ENCODE results near the gene PLA1A. TPM values are rescaled to one million over a fixed set of nuclear protein-coding genes. Genes with fewer than 3 reads are reported as not detected.

PLA1A gene
- total and polyA plus RNA-seq, 2 donors: 1.1 to 3.0 TPM

DNA sequence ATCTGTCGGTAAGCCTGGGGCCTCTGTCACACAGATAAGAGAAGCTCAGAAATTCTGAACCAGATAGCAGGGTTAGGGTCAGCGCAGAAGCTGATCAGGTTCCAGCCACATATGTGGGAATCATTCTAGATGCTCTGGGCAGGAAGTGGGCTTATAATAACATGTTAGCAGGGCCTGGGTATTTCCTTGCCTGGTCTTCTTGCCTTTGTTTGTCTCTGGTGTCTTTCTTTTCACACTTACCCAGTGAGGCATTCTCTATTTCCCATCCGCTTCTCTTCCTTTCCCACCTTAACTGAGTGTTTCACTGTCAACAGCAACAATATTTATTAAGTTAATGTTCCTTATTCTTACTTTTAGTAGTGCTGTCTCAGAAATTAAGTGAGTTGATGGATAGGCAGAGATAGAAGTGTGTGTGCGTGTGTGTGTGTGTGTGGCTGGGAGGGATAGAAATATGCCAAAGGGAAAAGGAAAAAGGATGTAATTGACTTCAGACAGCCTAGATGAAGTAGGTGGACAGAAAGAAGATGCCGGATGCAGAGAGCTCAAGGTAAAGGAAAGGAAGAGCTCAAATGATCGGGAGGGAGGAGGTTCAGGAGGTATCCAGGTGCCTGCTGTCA is 2.0 kb downstream of the PLA1A start:
- DNase-seq (ENCODE audit: low read depth in 6 of 9, low spot score in 9 of 9): no peak
- Histone ChIP-seq H3K27ac (ENCODE audit: low read depth in 1 of 2, low read length in 1 of 2) (no peak overlapping the region), H3K9me3 (ENCODE audit: control insufficient read depth in 2 of 2, insufficient read depth in 1 of 2, low read length in 1 of 2) (no peaks in the 10 kb centered on the region), H3K27me3 (ENCODE audit: control insufficient read depth in 2 of 2, insufficient read depth in 1 of 2, low read length in 1 of 2) (no peaks in the 10 kb centered on the region), H3K4me1 (ENCODE audit: control insufficient read depth in 2 of 2, insufficient read depth in 2 of 2, low read length in 2 of 2) (no peaks in the 10 kb centered on the region), H3K4me3 (ENCODE audit: low read length in 2 of 2) (no peak overlapping the region), H3K36me3 (ENCODE audit: control insufficient read depth in 2 of 2, insufficient read depth in 2 of 2, low read length in 1 of 2) (no peaks in the 10 kb centered on the region)
- WGBS: 98% methylated on average over 6 of the region's 6 CpGs

DNA sequence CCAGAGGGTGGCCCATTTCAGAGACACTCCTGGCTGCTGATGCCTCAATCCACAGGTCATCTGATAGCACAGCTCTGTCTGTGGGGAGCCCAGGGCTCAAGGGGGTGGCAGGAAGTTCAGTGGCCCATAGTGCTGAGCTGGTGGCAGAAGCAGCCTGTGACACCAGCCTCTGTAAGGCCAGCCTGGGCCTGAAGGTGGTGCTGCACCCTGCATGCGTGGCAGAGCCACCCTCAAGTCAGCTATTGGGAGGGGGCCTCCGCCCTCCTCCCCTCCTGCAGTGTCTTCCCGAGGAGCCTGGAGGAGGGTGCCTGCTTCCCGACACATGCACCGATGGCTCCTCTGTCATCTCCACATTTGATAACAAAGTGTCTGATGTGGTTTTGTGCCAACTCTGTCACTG is 3.0 kb downstream of the PLA1A start:
- DNase-seq (ENCODE audit: low read depth in 6 of 9, low spot score in 9 of 9): peak in 1 of 9 donors; percentile 11
- Histone ChIP-seq H3K4me1 (ENCODE audit: control insufficient read depth in 2 of 2, insufficient read depth in 2 of 2, low read length in 2 of 2) (no peaks in the 10 kb centered on the region), H3K36me3 (ENCODE audit: control insufficient read depth in 2 of 2, insufficient read depth in 2 of 2, low read length in 1 of 2) (no peaks in the 10 kb centered on the region), H3K27me3 (ENCODE audit: control insufficient read depth in 2 of 2, insufficient read depth in 1 of 2, low read length in 1 of 2) (no peaks in the 10 kb centered on the region), H3K9me3 (ENCODE audit: control insufficient read depth in 2 of 2, insufficient read depth in 1 of 2, low read length in 1 of 2) (no peaks in the 10 kb centered on the region), H3K27ac (ENCODE audit: low read depth in 1 of 2, low read length in 1 of 2) (no peak overlapping the region), H3K4me3 (ENCODE audit: low read length in 2 of 2) (no peak overlapping the region)
- 55% methylated on average over 5 of the region's 5 CpGs for WGBS

DNA sequence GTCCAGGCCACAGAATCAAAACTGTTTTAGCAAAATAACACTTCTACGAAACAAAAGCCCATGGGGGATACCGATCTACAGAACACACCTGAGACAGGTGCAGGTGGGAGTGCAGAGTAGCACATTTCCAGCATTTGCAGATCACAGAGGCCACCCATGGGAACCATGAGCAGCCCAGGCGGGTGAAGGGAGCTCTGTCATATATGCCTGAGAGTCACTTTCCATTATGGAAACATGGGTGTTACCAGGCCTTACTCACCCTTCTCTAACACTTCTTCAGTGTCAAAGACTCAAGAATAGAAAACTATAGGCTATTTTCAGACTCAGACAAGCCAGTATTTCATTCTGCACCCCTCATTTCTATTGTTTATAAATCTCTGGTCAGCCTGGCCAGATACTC is 3.5 kb downstream of the PLA1A start:
- H3K4me1 ChIP-seq (ENCODE audit: control insufficient read depth in 2 of 2, insufficient read depth in 2 of 2, low read length in 2 of 2): no peaks in the 10 kb centered on the region
- WGBS: 89% methylated on average over 3 of the region's 3 CpGs
- H3K27ac ChIP-seq (ENCODE audit: low read depth in 1 of 2, low read length in 1 of 2): no peak overlapping the region

DNA sequence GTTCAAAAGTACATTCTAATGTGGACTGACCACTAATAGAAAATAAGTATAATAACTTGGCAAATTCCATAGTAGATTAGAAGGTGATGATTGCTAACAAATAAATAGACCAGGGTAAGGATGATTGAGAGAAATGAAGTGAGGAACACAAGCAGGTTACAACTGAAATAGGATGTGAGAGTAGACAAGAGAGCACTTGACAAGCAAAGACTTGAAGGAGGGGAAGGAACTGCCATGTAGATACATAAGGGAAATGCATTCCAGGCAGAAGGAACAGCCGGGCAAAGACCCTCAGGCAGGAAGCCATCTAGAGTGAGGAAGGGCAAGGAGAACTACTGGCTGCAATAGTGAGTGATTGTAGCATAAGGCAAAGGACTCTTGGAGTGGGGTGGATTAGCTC is 5.0 kb downstream of the PLA1A start:
- no peaks in the 10 kb centered on the region for H3K36me3 ChIP-seq (ENCODE audit: control insufficient read depth in 2 of 2, insufficient read depth in 2 of 2, low read length in 1 of 2)
- no peaks in the 10 kb centered on the region for H3K9me3 ChIP-seq (ENCODE audit: control insufficient read depth in 2 of 2, insufficient read depth in 1 of 2, low read length in 1 of 2)
- no peak overlapping the region for H3K4me3 ChIP-seq (ENCODE audit: low read length in 2 of 2)
- no peaks in the 10 kb centered on the region for H3K4me1 ChIP-seq (ENCODE audit: control insufficient read depth in 2 of 2, insufficient read depth in 2 of 2, low read length in 2 of 2)
- WGBS: 88% methylated on average over 1 of the region's 1 CpG
- H3K27ac ChIP-seq (ENCODE audit: low read depth in 1 of 2, low read length in 1 of 2): no peak overlapping the region
- H3K27me3 ChIP-seq (ENCODE audit: control insufficient read depth in 2 of 2, insufficient read depth in 1 of 2, low read length in 1 of 2): no peaks in the 10 kb centered on the region
- no peak for DNase-seq (ENCODE audit: low read depth in 6 of 9, low spot score in 9 of 9)

More for the DNA sequence above, 3.5 kb downstream of the PLA1A start:
- Histone ChIP-seq H3K36me3 (ENCODE audit: control insufficient read depth in 2 of 2, insufficient read depth in 2 of 2, low read length in 1 of 2) (no peaks in the 10 kb centered on the region), H3K9me3 (ENCODE audit: control insufficient read depth in 2 of 2, insufficient read depth in 1 of 2, low read length in 1 of 2) (no peaks in the 10 kb centered on the region), H3K27me3 (ENCODE audit: control insufficient read depth in 2 of 2, insufficient read depth in 1 of 2, low read length in 1 of 2) (no peaks in the 10 kb centered on the region), H3K4me3 (ENCODE audit: low read length in 2 of 2) (no peak overlapping the region)
- DNase-seq (ENCODE audit: low read depth in 6 of 9, low spot score in 9 of 9): no peak

DNA sequence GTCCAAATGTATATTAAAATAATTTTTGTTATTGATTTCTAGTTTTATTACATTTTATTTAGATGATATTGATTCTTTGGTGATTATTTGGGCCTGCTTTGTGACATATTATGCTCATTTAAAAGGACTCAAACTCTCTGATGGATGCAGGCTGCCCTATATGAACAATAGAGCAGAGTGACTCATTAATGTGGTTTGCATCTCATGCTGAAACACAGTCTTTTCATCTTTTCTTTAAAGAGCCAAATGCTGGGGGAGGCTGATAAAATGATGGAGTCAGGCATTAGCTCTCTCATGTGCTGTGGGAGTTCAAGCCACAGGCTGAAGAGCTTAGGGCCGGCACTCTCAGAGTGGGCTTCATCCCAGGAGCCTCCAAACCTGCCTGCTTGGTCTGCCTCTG is 7.2 kb downstream of the PLA1A start:
- no peaks in the 10 kb centered on the region for H3K4me1 ChIP-seq (ENCODE audit: control insufficient read depth in 2 of 2, insufficient read depth in 2 of 2, low read length in 2 of 2)
- H3K9me3 ChIP-seq (ENCODE audit: control insufficient read depth in 2 of 2, insufficient read depth in 1 of 2, low read length in 1 of 2): no peaks in the 10 kb centered on the region
- no peaks in the 10 kb centered on the region for H3K36me3 ChIP-seq (ENCODE audit: control insufficient read depth in 2 of 2, insufficient read depth in 2 of 2, low read length in 1 of 2)
- no peak overlapping the region for H3K27ac ChIP-seq (ENCODE audit: low read depth in 1 of 2, low read length in 1 of 2)
- no peak for DNase-seq (ENCODE audit: low read depth in 6 of 9, low spot score in 9 of 9)
- H3K4me3 ChIP-seq (ENCODE audit: low read length in 2 of 2): no peak overlapping the region
- WGBS: 97% methylated on average over 1 of the region's 1 CpG
- H3K27me3 ChIP-seq (ENCODE audit: control insufficient read depth in 2 of 2, insufficient read depth in 1 of 2, low read length in 1 of 2): no peaks in the 10 kb centered on the region

DNA sequence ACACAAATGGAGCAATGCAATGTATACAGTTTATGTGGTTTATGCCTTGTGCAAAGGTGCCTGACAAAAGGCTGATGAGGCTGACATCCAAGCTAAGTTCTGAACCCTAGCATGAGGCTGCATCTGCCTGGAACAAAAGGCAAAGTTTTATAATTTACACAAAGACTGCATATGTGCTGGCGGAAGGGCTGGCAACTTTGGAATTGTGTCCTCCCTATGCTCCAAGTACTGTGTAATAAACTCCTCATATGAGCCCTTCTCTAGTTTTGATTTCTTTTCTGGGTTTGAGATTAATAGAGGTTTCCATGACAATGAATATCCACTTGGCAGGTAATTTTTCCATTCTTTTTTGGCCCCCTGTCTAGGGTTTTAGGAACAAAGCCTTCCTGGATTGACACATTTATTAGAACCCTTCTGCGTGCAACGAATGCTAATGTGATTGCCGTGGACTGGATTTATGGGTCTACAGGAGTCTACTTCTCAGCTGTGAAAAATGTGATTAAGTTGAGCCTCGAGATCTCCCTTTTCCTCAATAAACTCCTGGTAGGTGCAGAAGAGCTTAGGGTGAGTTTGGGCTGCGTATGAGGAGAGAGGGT is 10.8 kb downstream of the PLA1A start:
- Histone ChIP-seq H3K27ac (ENCODE audit: low read depth in 1 of 2, low read length in 1 of 2) (no peak overlapping the region), H3K4me3 (ENCODE audit: low read length in 2 of 2) (no peak overlapping the region), H3K27me3 (ENCODE audit: control insufficient read depth in 2 of 2, insufficient read depth in 1 of 2, low read length in 1 of 2) (no peaks in the 10 kb centered on the region), H3K9me3 (ENCODE audit: control insufficient read depth in 2 of 2, insufficient read depth in 1 of 2, low read length in 1 of 2) (no peaks in the 10 kb centered on the region), H3K36me3 (ENCODE audit: control insufficient read depth in 2 of 2, insufficient read depth in 2 of 2, low read length in 1 of 2) (no peaks in the 10 kb centered on the region), H3K4me1 (ENCODE audit: control insufficient read depth in 2 of 2, insufficient read depth in 2 of 2, low read length in 2 of 2) (no peaks in the 10 kb centered on the region)
- no peak for DNase-seq (ENCODE audit: low read depth in 6 of 9, low spot score in 9 of 9)
- 95% methylated on average over 6 of the region's 6 CpGs for WGBS

DNA sequence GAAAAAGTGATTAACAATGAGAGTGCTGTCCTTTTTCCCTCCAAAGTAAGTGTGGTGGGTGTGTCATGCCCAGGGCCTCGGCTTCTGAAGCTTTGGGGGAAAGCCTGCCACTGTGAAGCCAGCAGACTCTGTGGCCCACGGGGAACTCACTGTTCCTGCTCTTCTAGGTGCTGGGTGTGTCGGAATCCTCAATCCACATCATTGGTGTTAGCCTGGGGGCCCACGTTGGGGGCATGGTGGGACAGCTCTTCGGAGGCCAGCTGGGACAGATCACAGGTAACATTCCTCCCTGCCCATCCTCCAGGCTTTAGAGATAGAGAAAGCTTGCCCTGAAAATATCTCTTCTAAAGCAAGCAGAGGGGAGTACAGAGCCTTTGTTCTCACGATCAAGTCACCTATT is 11.6 kb downstream of the PLA1A start:
- Histone ChIP-seq H3K4me1 (ENCODE audit: control insufficient read depth in 2 of 2, insufficient read depth in 2 of 2, low read length in 2 of 2) (no peaks in the 10 kb centered on the region), H3K36me3 (ENCODE audit: control insufficient read depth in 2 of 2, insufficient read depth in 2 of 2, low read length in 1 of 2) (no peaks in the 10 kb centered on the region), H3K4me3 (ENCODE audit: low read length in 2 of 2) (no peak overlapping the region), H3K27ac (ENCODE audit: low read depth in 1 of 2, low read length in 1 of 2) (no peak overlapping the region), H3K27me3 (ENCODE audit: control insufficient read depth in 2 of 2, insufficient read depth in 1 of 2, low read length in 1 of 2) (no peaks in the 10 kb centered on the region), H3K9me3 (ENCODE audit: control insufficient read depth in 2 of 2, insufficient read depth in 1 of 2, low read length in 1 of 2) (no peaks in the 10 kb centered on the region)
- WGBS: 88% methylated on average over 6 of the region's 6 CpGs
- DNase-seq (ENCODE audit: low read depth in 6 of 9, low spot score in 9 of 9): no peak

DNA sequence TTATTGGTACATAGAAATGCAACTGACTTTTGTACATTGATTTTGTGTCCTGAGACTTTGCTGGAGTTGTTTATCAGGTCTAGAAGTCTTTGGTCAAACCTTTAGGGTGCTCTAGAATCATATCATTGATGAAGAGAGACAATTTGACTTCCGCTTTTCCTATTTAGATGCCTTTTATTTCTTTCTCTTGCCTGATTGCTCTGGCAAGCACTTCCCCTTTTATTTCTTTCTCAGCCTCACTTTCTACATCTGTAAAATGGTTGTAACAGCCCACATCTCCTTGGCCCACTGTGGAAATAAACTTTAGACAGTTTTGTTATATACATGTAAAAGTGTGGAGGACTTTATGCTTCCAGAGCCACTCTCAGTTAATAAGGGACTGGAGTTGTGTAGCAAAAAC is 14.0 kb downstream of the PLA1A start:
- no peak for DNase-seq (ENCODE audit: low read depth in 6 of 9, low spot score in 9 of 9)
- Histone ChIP-seq H3K27ac (ENCODE audit: low read depth in 1 of 2, low read length in 1 of 2) (no peak overlapping the region), H3K27me3 (ENCODE audit: control insufficient read depth in 2 of 2, insufficient read depth in 1 of 2, low read length in 1 of 2) (no peaks in the 10 kb centered on the region), H3K4me1 (ENCODE audit: control insufficient read depth in 2 of 2, insufficient read depth in 2 of 2, low read length in 2 of 2) (no peaks in the 10 kb centered on the region), H3K9me3 (ENCODE audit: control insufficient read depth in 2 of 2, insufficient read depth in 1 of 2, low read length in 1 of 2) (no peaks in the 10 kb centered on the region), H3K36me3 (ENCODE audit: control insufficient read depth in 2 of 2, insufficient read depth in 2 of 2, low read length in 1 of 2) (no peaks in the 10 kb centered on the region), H3K4me3 (ENCODE audit: low read length in 2 of 2) (no peak overlapping the region)
- WGBS: 98% methylated on average over 1 of the region's 1 CpG

DNA sequence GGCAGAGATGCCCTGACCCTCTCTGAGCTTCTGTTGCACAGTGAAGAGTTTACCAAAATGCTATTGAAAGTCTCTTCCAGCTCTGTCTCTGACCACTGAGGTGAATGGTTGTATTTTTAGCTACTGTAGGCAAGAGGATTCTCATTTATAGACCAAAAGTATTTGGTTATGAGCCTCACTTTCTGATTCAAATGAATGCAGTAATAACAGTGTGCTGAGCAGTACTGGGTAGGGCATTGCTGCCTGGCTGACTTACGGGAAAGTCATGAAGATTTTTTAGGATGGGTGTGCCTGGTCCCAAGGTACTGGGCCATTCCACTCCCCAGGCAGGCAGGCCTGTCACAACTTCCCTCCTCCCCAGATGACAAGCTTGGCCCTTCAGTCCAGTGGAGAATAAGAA is 15.5 kb downstream of the PLA1A start:
- 97% methylated on average over 1 of the region's 1 CpG for WGBS
- DNase-seq (ENCODE audit: low read depth in 6 of 9, low spot score in 9 of 9): no peak
- no peaks in the 10 kb centered on the region for H3K9me3 ChIP-seq (ENCODE audit: control insufficient read depth in 2 of 2, insufficient read depth in 1 of 2, low read length in 1 of 2)

More for the DNA sequence above, 15.5 kb downstream of the PLA1A start:
- no peak overlapping the region for H3K27ac ChIP-seq (ENCODE audit: low read depth in 1 of 2, low read length in 1 of 2)
- no peak overlapping the region for H3K4me3 ChIP-seq (ENCODE audit: low read length in 2 of 2)
- no peaks in the 10 kb centered on the region for H3K36me3 ChIP-seq (ENCODE audit: control insufficient read depth in 2 of 2, insufficient read depth in 2 of 2, low read length in 1 of 2)
- H3K27me3 ChIP-seq (ENCODE audit: control insufficient read depth in 2 of 2, insufficient read depth in 1 of 2, low read length in 1 of 2): no peaks in the 10 kb centered on the region
- no peaks in the 10 kb centered on the region for H3K4me1 ChIP-seq (ENCODE audit: control insufficient read depth in 2 of 2, insufficient read depth in 2 of 2, low read length in 2 of 2)

Data from thymus (tissue), 11 donors.